NCI-H1105 (cell line): ENCODE results near the gene FCHSD2.
"Not testable (repeated sequence)": the region's sequence is repeated elsewhere in the genome, so short reads cannot be mapped to it uniquely, and the experiment has no call there.

Source experiments
- DNase-seq: peaks from one replicate; lab custom pipeline; 2025; lab: John Stamatoyannopoulos, UW

Gene FCHSD2

GRCh38 chr11:73123892-73124291 lies 18.2 kb downstream of the FCHSD2 start:
- DNase-seq, result not testable (repeated sequence)

- DNase-seq, result no peak
Observed at GRCh38 chr11:73121692-73122091, 20.4 kb downstream of the FCHSD2 start.

GRCh38 chr11:73117071-73117470 lies 25.0 kb downstream of the FCHSD2 start:
- no peak for DNase-seq

- no peak for DNase-seq
Observed at GRCh38 chr11:73116636-73117035, 25.5 kb downstream of the FCHSD2 start.

GRCh38 chr11:73114835-73115220 lies 27.3 kb downstream of the FCHSD2 start:
- no peak for DNase-seq

- DNase-seq, result no peak
Observed at GRCh38 chr11:73114110-73114834, 27.8 kb downstream of the FCHSD2 start.

- no peak for DNase-seq
Observed at GRCh38 chr11:73113426-73113825, 28.7 kb downstream of the FCHSD2 start.

- no peak for DNase-seq
Observed at GRCh38 chr11:73107597-73107996, 34.5 kb downstream of the FCHSD2 start.

- no peak for DNase-seq
Observed at GRCh38 chr11:73106347-73106746, 35.8 kb downstream of the FCHSD2 start.

- no peak for DNase-seq
Observed at GRCh38 chr11:73100578-73100977, 41.5 kb downstream of the FCHSD2 start.

GRCh38 chr11:73099512-73100266 lies 42.4 kb downstream of the FCHSD2 start:
- no peak for DNase-seq

GRCh38 chr11:73095613-73096012 lies 46.5 kb downstream of the FCHSD2 start:
- DNase-seq, result no peak

- DNase-seq, result no peak
Observed at GRCh38 chr11:73091521-73092305, 50.4 kb downstream of the FCHSD2 start.

GRCh38 chr11:73087730-73088129 lies 54.4 kb downstream of the FCHSD2 start:
- DNase-seq, result no peak

- no peak for DNase-seq
Observed at GRCh38 chr11:73085189-73085875, 56.8 kb downstream of the FCHSD2 start.

- no peak for DNase-seq
Observed at GRCh38 chr11:73078631-73079030, 63.5 kb downstream of the FCHSD2 start.

GRCh38 chr11:73077454-73077853 lies 64.7 kb downstream of the FCHSD2 start:
- no peak for DNase-seq

GRCh38 chr11:73074319-73074718 lies 67.8 kb downstream of the FCHSD2 start:
- DNase-seq, result no peak

GRCh38 chr11:73072935-73073481 lies 69.1 kb downstream of the FCHSD2 start:
- DNase-seq, result no peak

- no peak for DNase-seq
Observed at GRCh38 chr11:73070653-73071052, 71.5 kb downstream of the FCHSD2 start.

- DNase-seq, result not testable (repeated sequence)
Observed at GRCh38 chr11:73061857-73062424, 80.2 kb downstream of the FCHSD2 start.
